GM19240 (cell line): Measurements from ENCODE around the gene RAP1GAP2.

Source experiments
- DNase-seq: peaks from one replicate; pipeline ENCODE4 v3.0.0; 2011; ENCODE audit warnings: low spot score; ENCODE audit not compliant: insufficient read length

Gene RAP1GAP2

GRCh38 chr17:2853283-2854142, 57.3 kb downstream of the RAP1GAP2 start:
- no peak for DNase-seq

GRCh38 chr17:2854143-2855055, 58.2 kb downstream of the RAP1GAP2 start:
- DNase-seq = no peak

GRCh38 chr17:2855063-2855600, 58.9 kb downstream of the RAP1GAP2 start:
- no peak for DNase-seq

GRCh38 chr17:2856727-2857126, 60.5 kb downstream of the RAP1GAP2 start:
- DNase-seq = no peak

GRCh38 chr17:2860045-2860444, 63.8 kb downstream of the RAP1GAP2 start:
- DNase-seq = no peak

GRCh38 chr17:2860883-2861282, 64.6 kb downstream of the RAP1GAP2 start:
- no peak for DNase-seq

- no peak for DNase-seq
Observed at GRCh38 chr17:2862197-2862596, 66.0 kb downstream of the RAP1GAP2 start.

GRCh38 chr17:2863204-2863603, 67.0 kb downstream of the RAP1GAP2 start:
- DNase-seq = no peak

- no peak for DNase-seq
Observed at GRCh38 chr17:2865228-2865627, 69.0 kb downstream of the RAP1GAP2 start.

- DNase-seq = no peak
Observed at GRCh38 chr17:2867441-2868424, 71.5 kb downstream of the RAP1GAP2 start.

GRCh38 chr17:2869604-2870003, 73.4 kb downstream of the RAP1GAP2 start:
- DNase-seq = no peak

- no peak for DNase-seq
Observed at GRCh38 chr17:2871205-2871604, 75.0 kb downstream of the RAP1GAP2 start.

- DNase-seq = no peak
Observed at GRCh38 chr17:2871720-2872119, 75.5 kb downstream of the RAP1GAP2 start.

GRCh38 chr17:2872282-2872681, 76.0 kb downstream of the RAP1GAP2 start:
- DNase-seq = no peak

GRCh38 chr17:2874189-2874686, 78.0 kb downstream of the RAP1GAP2 start:
- DNase-seq = no peak

GRCh38 chr17:2875608-2876007, 79.4 kb downstream of the RAP1GAP2 start:
- no peak for DNase-seq

GRCh38 chr17:2876467-2876866, 80.2 kb downstream of the RAP1GAP2 start:
- no peak for DNase-seq

- DNase-seq = no peak
Observed at GRCh38 chr17:2878751-2879254, 82.6 kb downstream of the RAP1GAP2 start.

GRCh38 chr17:2880050-2880449, 83.8 kb downstream of the RAP1GAP2 start:
- DNase-seq = no peak

- no peak for DNase-seq
Observed at GRCh38 chr17:2881295-2881694, 85.1 kb downstream of the RAP1GAP2 start.
